LoVo (cell line): ENCODE data around the gene HMGB2.
A peak's percentile ranks its signal among the peaks of the same experiment; 100 is the strongest.

ENCODE experiments used
- DNase-seq: peaks from one replicate; pipeline ENCODE4 v3.0.0-alpha.2; 2016; ENCODE audit warnings: low spot score

Gene HMGB2

DNA sequence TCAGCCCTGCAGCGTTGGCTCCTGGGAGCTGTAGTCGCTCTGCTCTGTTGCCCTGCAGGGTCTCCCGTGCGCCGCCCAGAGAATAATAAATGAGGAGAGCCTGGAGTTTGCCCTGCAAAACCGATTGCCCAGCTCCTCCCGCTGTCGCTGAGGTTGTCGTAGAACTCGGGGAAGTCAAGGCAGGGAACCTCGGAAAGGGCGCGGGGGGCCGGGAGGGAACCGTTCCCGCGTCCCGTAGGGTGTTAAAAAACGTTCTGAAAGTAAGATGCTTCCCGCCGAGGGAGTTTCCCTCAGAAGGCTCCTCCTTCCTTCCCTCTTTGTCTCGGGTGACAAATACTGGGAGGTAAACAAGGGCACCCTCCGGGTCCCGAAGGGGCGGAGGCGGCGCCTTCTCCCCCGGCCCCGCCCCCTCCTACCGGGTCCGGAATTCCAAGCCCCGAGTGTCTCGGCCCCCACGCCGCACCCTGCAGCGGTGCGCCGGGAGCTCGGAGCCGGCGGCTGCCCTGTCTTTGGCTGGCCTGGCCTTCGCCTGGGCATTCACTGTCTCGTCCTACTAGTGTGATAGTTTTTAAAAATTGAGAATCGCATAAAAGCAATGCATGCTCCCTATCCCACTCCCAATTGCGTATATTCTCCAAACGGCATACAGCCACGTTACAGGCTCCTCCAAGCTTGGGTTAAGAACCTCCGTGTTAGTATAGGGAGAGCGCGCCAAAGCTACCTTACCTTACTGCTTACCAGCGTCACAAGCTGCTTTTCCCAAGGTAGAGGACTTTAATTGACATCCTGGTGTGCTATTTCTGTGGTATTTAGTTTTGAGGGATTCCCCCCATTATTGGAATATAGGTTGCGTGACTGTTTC, 964 bp upstream of the HMGB2 start:
- DNase-seq, result peak; percentile 83

DNA sequence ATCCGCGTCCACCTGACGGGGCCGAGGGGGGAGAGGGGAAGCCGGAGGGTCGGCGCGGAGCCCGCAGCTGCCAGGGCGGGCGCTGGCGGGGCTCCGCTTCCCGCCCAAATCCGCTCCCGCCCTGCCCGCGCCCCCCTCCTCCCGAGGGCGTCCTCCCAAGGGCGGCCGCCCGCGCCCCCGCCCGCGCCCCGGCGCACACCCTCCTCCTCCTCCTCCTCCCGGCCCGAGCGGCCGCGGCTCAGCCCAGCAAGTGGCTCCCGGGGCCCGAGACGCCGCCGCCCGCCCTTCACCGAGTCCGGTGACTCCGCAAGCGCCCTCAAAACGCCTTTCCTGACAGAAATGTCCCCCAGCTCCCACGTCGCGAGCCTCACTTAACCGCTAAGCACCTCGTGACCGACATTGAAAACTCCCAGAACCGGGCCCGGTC, 487 bp downstream of the HMGB2 start:
- peak; percentile 12 for DNase-seq

DNA sequence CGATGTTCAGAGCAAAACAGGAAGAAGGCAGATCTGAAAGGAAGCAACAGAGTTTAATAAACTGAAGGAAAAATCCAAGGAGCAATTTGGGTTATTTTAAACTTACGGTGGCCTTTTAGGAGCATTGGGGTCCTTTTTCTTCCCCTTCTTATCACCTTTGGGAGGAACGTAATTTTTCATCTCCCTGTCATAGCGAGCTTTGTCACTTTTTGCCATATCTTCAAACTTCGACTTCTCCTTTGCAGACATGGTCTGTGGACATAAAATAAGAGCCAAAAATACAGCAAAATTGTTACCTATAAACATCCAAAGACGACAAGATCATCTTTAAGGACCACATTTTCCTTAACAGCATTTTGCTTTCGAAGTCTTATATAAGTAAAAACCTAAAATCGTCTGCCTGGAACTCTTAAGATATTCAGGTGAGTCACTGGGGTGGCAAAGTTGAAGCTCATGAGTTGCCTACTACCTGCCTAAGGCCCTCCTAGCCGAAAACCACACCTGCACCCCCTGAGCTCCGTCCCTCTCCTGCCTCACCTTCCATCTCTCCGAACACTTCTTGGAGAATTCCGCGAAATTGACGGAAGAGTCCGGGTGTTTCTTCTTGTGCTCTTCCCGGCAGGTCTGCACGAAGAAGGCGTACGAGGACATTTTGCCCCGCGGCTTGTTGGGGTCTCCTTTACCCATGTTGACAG, 1.0 kb downstream of the HMGB2 start:
- DNase-seq, result peak; percentile 32

DNA sequence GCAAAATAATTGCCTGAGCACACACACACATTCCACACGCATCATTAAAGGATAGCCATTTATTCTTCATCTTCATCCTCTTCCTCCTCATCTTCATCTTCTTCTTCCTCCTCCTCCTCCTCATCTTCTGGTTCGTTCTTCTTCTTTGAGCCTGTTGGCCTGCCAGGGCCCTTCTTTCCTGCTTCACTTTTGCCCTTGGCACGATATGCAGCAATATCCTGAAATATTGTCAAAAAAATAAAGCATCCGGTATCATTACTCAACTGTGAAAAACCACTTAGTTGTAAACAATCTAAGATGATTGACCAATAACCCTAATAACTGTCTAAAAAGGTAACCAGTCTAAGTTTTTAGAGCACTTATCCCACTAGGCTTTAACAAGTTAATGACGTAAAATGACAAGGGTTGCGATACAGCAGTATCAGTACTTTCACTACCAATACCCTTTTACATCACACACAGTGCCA, 2.1 kb downstream of the HMGB2 start:
- DNase-seq, result no peak

DNA sequence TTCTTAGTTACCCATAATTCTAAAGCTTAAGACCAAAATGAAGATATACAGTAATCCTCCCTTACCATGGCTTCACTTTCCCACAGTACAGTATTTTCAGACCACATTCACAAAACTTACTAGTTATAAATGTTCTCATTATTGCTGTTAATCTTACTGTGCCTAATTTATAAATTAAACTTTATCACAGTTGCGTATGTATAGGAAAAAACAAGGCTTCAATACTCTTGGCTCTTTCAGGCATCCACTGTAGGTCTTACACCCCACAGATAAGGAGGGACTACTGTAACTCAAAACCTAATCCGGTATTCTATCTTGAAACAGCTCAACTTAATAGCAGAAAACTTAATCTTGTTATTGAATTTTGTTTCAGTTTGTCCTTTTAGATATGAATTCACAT, 3.6 kb downstream of the HMGB2 start:
- no peak for DNase-seq

DNA sequence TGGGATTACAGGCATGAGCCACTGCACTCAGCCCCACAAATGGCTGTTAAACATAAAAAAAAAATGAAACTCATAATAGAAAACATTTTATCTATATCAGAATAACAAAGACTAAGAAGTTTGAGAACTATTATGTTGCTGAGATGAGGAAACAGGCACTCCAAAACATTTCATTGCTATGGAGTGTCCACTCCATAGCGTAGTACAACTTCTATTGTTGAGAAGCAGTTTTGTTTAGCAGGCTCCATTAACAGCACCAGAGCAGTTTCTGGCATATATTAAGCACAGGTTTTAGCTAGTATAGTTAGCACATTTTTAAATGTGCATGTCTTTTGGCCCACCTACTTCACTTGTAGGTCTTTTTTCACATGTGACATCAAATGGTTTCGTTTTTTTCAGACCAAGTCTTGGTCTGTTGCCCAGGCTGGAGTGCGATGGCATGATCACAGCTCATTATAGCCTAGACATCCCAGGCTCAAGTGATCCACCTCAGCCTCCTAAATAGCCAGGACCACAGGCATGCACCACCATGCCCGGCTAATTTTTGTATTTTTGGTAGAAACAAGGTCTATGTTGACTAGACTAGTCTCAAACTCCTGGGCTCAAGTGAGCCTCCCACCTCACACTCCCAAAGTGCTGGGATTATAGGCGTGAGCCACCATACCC, 5.8 kb downstream of the HMGB2 start:
- DNase-seq, result no peak

DNA sequence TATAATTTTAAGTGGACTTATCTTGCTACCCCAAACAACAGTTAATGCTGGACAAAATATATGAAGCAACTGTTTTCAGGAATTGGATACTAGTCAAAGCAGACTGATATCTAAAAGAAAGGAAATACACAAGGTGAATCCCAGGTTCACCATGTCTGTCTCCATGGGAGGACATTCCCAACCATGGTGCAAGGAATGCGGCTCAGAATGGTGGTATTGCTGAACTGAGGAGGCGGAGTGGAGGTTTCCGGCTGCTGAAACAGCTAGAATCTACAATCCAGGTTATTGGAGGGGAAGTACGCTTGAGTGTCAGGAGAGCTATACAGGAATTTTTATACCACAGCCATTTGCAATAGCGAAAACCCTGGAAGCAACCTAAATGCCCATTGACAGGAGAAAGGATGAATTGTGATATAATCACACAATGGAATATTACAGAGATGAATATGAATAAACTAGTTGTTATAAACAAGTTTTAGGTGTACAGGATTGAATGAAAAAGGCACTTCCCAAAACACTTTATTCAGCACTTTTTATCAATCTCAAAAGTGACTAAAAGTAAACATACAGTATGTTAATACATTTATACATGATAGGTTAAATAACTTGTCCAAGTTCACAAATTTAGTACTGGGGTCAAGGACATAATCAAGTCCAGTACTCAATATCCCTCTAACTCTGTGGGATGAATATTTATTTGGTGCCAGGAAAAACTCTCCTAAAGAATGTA, 9.0 kb downstream of the HMGB2 start:
- no peak for DNase-seq

DNA sequence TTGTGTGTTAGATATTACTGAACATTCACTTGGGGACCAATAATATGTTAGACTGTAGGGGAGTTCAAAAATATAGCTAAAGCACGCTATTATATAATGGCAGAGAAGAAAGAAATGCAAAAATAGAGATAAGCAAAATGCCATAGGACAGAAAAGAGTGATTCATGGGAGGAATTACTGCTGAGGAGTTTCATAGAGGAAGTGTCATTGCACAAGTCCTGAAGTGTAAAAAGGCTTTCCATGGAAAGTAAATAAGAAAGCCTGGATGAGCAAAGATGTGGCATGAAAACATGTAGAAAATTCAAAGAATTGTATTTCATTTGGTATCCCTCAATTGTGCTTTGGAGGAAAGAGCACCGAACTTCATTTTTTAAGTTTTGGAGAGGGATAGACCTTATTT, 14.5 kb downstream of the HMGB2 start:
- no peak for DNase-seq

DNA sequence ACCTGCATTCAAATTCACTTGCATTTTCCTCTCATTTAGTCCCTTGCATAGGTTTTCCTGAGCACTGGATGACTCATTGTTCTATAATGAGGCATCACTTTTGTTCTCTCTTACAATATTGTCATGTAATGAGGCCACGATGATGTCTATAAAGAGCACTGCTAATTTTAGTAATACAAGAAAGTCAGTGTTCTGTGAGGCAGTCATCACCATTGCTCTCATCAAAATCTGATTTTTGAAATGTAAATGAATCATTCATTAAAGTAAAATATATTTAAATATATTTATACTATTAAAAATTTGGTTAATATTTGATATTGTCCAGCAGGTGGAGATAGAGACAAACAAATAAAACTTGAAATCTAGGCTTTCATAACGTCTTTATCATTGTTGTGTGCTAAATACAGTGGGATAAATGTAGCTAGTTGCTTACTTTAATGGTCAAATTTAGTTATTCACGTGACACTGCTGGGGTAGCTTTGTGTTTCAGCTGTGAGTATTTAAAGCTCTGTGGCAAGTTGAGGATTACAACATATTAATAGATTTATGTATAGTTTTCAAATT, 15.4 kb downstream of the HMGB2 start:
- DNase-seq, result peak; percentile 38

DNA sequence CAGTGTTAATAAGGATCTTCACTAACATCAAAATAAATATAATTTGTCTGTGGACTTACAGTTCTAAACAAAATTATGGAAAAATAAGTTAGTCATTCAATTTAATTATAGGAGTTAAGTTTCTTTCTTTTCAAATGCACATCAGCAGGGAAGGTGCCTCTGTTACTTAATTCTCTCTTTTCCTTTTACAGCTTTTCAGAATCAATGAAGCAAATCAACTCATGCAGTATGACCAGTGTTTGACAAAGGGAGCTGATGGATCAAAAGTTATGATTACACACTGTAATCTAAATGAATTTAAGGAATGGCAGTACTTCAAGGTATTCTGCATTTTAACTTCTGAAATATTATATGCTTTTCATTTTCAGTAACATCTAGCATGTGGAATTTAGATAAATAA, 15.9 kb downstream of the HMGB2 start:
- no peak for DNase-seq

DNA sequence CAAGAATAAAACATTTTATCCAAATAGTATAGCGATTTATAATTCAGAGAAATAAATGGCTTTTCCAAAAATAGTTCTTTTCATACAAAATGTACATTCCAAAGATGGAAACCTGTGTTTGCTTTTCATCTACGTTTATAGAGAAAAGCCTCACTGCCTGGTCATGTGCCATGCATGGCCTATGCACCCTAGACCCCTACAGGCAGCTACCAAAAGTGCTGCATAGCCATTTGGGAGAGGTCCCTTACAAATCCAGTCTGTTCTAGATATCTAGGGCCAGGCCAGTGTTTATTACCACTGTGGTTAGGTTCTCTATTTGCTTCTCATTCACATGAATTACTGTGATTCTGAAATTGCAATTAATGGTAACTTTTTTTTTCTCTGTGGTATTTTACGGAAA, 17.2 kb downstream of the HMGB2 start:
- DNase-seq, result no peak

DNA sequence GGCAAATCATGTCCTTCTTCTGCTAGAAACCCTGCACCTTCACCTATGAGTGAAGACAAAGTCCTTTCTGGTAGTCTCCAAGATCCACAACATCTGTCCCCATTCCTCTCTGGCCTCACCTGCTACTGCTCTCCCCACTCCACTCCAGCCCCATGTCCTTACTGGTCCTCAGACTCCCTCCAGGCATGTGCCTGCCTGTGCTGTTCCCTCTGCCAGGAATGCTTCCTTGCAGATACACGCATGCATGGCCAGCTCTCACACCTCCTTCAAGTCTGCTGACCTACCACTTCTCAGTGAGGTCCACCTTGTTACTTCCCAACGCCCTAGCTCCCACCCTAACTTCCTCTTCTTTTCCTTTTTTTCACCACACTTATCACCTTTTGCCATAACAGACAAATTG, 18.1 kb downstream of the HMGB2 start:
- no peak for DNase-seq

DNA sequence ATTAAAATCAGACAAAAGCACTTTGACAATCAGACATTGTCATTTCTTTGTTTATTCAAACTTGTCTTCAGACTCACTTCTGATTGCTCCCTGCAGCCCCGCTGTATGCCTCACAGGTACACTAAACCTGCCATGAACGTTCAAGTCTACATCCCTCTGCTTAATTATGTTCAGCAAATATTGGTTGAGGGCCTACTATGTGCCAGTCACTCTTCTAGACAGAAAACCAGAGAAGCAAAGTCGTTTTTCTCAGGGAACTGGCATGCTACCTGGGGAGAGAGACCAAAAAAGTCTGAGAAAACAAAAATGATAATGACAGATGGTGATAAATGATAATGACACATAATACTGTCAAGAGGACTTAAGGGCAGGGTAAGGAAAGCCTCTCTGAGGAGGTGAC, 19.4 kb downstream of the HMGB2 start:
- DNase-seq, result no peak

DNA sequence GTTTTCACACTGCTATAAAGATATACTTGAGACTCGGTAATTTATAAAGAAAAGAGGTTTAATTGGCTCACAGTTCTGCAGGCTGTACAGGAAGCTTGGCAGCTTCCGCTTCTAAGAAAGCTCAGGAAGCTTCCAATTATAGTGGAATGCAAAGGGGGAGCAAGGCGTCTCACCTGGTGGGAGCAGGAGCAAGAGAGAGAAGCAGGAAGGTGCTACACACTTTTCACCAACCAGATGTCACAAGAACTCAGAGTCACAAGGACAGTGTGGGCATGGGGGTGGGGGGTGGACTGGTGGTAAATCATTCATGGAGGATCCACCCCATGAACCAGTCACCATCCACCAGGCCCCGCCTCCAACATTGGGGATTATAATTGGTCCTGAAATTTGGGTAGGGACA, 22.8 kb downstream of the HMGB2 start:
- DNase-seq, result no peak

DNA sequence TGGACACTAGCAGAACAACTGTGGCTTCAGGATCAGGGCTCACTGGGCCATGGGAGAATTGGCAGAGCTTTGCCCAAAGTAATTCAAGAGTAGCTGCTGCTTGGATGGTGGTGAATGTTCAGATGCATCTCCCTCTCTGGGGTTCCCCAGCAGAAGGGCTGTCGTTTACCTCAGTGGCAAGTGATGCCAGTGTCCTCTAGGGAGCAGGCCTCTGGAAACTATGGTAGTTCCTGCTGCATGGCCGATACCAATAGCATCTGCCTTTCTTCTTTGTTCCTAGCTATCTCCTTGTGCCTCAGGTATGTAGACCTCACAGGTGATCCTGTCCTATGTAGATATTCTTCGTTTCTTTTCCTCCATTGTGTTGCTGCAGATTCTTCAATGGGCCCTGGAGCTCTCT, 26.4 kb downstream of the HMGB2 start:
- DNase-seq, result no peak

DNA sequence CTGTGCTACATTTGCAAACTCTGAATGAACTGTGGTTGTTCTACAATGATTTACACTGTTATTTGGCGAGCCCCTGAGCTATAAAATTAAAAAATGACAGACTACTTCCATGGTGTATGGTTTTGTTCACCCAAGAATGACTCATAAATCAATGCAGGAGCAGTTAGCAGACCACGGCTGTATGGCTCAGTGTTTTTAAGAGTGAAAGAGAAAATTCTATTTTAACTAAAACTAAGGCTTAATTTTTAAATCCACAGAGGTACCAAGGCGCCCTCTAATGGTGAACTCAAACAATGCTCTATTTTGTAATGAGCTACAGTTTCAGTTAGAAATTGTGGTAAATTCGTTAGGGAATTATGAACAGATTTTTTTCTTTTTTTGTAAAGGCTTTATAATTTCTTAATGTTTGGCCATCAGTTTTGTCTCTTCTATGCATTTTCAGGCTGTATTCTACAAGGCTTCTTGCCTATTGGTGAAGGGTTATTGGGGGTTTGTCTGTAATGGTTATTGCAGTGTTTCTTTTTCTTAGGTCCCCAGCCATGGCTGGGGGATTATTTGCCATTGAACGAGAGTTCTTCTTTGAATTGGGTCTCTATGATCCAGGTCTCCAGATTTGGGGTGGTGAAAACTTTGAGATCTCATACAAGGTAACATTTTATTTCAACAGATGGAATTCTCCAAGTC, 32.5 kb downstream of the HMGB2 start:
- DNase-seq, result no peak

DNA sequence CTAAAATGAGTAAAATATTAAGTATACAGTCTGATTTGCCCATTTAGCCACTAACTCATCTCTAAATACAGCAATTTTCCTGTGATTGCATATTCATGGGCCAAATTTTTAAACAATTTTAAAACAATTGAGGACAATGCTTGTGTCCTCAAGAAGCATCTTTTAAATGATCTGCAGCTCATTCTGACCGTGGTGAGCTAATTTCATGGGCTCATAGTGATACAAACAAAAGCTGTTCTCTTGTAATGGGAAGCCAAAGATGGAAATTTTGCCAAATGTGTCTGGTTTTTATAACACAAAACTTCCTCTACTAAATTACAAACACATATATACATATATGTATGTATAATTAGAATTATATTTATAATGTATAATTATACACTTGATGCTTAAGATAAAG, 39.7 kb downstream of the HMGB2 start:
- DNase-seq, result no peak

DNA sequence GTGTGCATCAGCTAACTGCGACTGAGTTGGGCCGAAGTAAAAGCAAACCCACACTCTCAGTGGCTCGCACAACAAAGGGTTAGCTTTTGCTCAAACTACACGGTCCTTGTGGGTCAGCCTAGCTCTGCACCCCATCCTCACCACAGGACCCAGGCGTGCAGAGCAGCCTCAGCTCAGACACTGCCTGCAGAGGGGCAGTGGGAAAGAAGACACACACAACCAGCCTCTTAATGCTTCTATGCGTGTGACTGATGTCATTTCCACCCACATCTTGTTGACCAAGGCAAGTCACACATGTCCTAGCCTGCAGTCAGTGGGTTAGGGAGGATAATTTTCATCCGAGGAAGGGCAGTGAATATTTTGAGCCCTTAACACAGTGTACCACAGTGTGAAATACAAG, 40.5 kb downstream of the HMGB2 start:
- no peak for DNase-seq

DNA sequence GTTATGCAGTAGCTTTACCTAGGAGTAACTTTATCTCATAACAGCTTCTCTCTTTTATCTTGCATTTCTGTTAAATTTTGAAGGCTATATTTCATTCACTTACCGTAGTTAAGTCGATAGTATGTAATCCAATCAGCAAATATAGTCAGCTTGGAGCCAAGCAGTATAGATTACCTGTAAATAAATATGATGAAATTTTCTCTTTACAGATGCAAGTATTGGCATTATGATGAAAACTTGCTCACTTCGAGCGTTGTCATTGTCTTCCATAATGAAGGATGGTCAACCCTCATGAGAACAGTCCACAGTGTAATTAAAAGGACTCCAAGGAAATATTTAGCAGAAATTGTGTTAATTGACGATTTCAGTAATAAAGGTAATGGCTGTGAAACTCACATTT, 42.3 kb downstream of the HMGB2 start:
- DNase-seq, result no peak

DNA sequence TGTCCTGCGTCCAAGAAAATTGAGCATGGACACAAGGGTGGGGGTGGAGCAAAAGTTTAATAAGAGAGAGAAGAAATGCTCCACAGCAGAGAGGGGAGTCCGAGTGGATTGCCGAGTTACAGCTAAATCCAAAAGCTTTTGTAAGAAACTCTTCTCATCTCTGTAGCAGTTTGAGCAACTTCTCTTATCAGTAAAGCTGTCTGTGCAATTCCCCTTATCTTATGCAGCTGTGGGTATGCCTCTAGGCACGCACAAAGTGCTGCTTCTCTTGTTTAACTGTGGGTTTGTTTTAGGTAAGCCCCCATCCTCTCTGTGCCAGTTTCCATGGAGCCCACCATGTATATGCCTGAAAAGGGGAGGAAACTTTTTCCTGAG, 44.8 kb downstream of the HMGB2 start:
- no peak for DNase-seq

DNA sequence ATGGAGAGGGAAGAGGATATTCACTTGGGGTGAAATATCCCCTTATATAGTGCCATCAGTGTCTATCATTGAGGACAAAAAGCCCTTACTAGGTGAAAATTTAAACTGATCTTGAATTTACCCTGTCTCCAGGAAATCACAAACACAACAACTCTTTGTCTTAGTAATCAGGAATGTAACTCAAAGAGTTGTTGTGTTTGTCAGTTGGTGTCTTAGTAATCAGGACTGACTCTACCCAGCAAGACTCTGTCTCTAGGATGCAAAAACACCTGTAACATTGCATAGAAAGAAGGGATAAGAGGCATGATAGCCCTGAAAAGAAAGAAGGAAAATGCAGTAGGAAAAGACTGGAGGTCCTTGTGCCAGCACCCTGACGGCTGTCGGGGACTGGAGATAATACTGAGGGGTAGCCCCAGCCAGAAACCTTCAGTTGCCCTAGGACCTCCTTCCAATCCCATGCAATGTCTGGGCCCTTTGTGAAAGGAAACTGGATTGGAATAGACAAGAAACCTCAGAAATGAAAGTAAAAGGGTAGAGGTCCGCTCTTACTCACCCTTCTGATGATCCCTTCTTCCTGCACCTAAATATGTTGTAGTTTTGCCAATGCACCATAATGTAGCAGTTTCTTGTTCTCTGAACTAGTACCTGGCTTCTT, 45.3 kb downstream of the HMGB2 start:
- DNase-seq, result no peak
